SK-N-SH (cell line): ENCODE data around the gene KIF18B. TPM values are rescaled to one million over a fixed set of nuclear protein-coding genes. Genes with fewer than 3 reads are reported as not detected.
A peak's percentile ranks its signal among the peaks of the same experiment; 100 is the strongest.

ENCODE experiments used
- CTCF ChIA-PET: fragments of 300-600, 350-600 bp; formaldehyde crosslinking; extraction: SDS; loops from one replicate; lab custom pipeline; 2021; lab: Yijun Ruan, JAX
- POLR2A ChIA-PET: fragments of 350-600 bp; sonication (Branson Sonifier 250); formaldehyde crosslinking; extraction: SDS; loops from one replicate; lab custom pipeline; 2020; ENCODE audit warnings: antibody characterized with exemption, inconsistent platforms; lab: Yijun Ruan, JAX
- DNase-seq: peaks from one replicate; pipeline ENCODE4 v3.0.0; 2012
- H2AFZ ChIP-seq: fragments of 200-600 bp; sonication (generic); 2 replicates; pipeline ENCODE4 v1.8.1; 2016; ENCODE audit warnings: antibody characterized with exemption, mild to moderate bottlenecking, low read depth
- H3F3A ChIP-seq: fragments of 200-600 bp; sonication (generic); replicated peaks from 2 replicates; pipeline ENCODE3; 2016; ENCODE audit warnings: antibody characterized with exemption, mild to moderate bottlenecking; ENCODE audit not compliant: insufficient read depth
- H3K27ac ChIP-seq, 2 experiments: fragments of 200-500 bp in 1 of 2; fragments of 200-600 bp in 1 of 2; sonication (Bioruptor generic) in 1 of 2; sonication (generic), shearing (Covaris generic) in 1 of 2; 2 replicates each; pipeline versions ENCODE4 v1.5.1 to v1.6.1; 2014 to 2016; ENCODE audit warnings: low read depth in 2 of 2, inconsistent platforms in 1 of 2, low read length in 1 of 2, mild to moderate bottlenecking in 1 of 2, mixed read lengths in 1 of 2
- H3K27me3 ChIP-seq: fragments of 200-600 bp; sonication (generic), shearing (Covaris generic); 2 replicates; pipeline ENCODE4 v1.6.1; 2016; ENCODE audit warnings: mixed run types; ENCODE audit not compliant: insufficient read depth
- H3K36me3 ChIP-seq, 2 experiments: fragments of 200-500 bp in 1 of 2; fragments of 200-600 bp in 1 of 2; sonication (Bioruptor generic) in 1 of 2; sonication (generic) in 1 of 2; replicated peaks in 1 of 2; 2 replicates each; pipeline versions ENCODE3 to v1.5.1; 2014 to 2016; ENCODE audit warnings: low read length in 1 of 2, mild to moderate bottlenecking in 1 of 2; ENCODE audit not compliant: insufficient read depth in 2 of 2, control insufficient read depth in 1 of 2
- H3K4me1 ChIP-seq, 2 experiments: fragments of 200-500 bp in 1 of 2; fragments of 200-600 bp in 1 of 2; sonication (Bioruptor generic) in 1 of 2; sonication (generic), shearing (Covaris generic) in 1 of 2; 2 replicates each; pipeline versions ENCODE4 v1.5.1 to v1.6.1; 2014 to 2016; ENCODE audit warnings: low read depth in 1 of 2, low read length in 1 of 2, mixed run types in 1 of 2; ENCODE audit not compliant: insufficient read depth in 2 of 2, control insufficient read depth in 1 of 2
- H3K4me2 ChIP-seq: fragments of 200-600 bp; sonication (generic), shearing (Covaris generic); 2 replicates; pipeline ENCODE4 v1.6.1; 2017; ENCODE audit warnings: mixed run types
- H3K4me3 ChIP-seq, 2 experiments: fragments of 200-500 bp in 1 of 2; fragments of 200-600 bp in 1 of 2; sonication (Bioruptor generic) in 1 of 2; sonication (generic), shearing (Covaris generic) in 1 of 2; 2 replicates each; pipeline versions ENCODE4 v1.5.1 to v1.8.1; 2014 to 2016; ENCODE audit warnings: low read depth in 2 of 2, inconsistent platforms in 1 of 2, low read length in 1 of 2, mild to moderate bottlenecking in 1 of 2, mixed read lengths in 1 of 2, moderate library complexity in 1 of 2
- H3K79me2 ChIP-seq: fragments of 200-600 bp; sonication (generic); 2 replicates; pipeline ENCODE4 v1.8.1; 2017; ENCODE audit warnings: mild to moderate bottlenecking; ENCODE audit not compliant: insufficient read depth
- H3K9ac ChIP-seq: fragments of 200-600 bp; sonication (generic); 2 replicates; pipeline ENCODE4 v1.6.1; 2017; ENCODE audit warnings: mixed run types
- H3K9me2 ChIP-seq: fragments of 200-600 bp; sonication (generic); 2 replicates; pipeline ENCODE4 v1.6.1; 2017; ENCODE audit warnings: mixed run types
- H3K9me3 ChIP-seq: fragments of 200-600 bp; sonication (generic); 2 replicates; pipeline ENCODE4 v1.6.1; 2017; ENCODE audit warnings: mixed run types, mild to moderate bottlenecking, moderate library complexity
- H4K20me1 ChIP-seq: fragments of 200-600 bp; sonication (generic); 2 replicates; pipeline ENCODE4 v1.6.1; 2017; ENCODE audit warnings: mild to moderate bottlenecking, mixed run types; ENCODE audit not compliant: insufficient read depth
- CTCF ChIP-seq: fragments of 200-600 bp; sonication (generic); IDR thresholded peaks from 2 replicates; pipeline ENCODE4 v1.6.1; 2017; ENCODE audit warnings: antibody characterized with exemption, mild to moderate bottlenecking, moderate library complexity
- ELF1 ChIP-seq: IDR thresholded peaks from 2 replicates; pipeline ENCODE4 v1.4.0; 2012
- EZH2phosphoT487 ChIP-seq: fragments of 200-600 bp; sonication (generic); IDR thresholded peaks from 2 replicates; pipeline ENCODE4 v1.6.1; 2017; ENCODE audit warnings: low read depth, mixed run types, mild to moderate bottlenecking, antibody characterized with exemption, moderate library complexity, borderline replicate concordance
- FOSL2 ChIP-seq: IDR thresholded peaks from 2 replicates; pipeline ENCODE4 v1.4.0; 2012; ENCODE audit warnings: low read depth, mild to moderate bottlenecking, moderate library complexity, borderline replicate concordance
- FOXJ3 ChIP-seq: sonication (generic); formaldehyde crosslinking; IDR thresholded peaks from 2 replicates; pipeline ENCODE4 v1.5.1; 2020; ENCODE audit warnings: mild to moderate bottlenecking, missing genetic modification reagents
- FOXM1 ChIP-seq: IDR thresholded peaks from 2 replicates; pipeline ENCODE4 v1.4.0; 2012; ENCODE audit warnings: low read depth, mild to moderate bottlenecking
- GATA2 ChIP-seq: sonication (generic); formaldehyde crosslinking; IDR thresholded peaks from 2 replicates; pipeline ENCODE4 v1.5.0; 2020; ENCODE audit warnings: mild to moderate bottlenecking, missing genetic modification reagents
- IRF3 ChIP-seq: fragments of 150-350 bp; IDR thresholded peaks from 2 replicates; pipeline ENCODE4 v1.6.1; 2016; ENCODE audit warnings: mild to moderate bottlenecking, low read depth, low read length
- JUND ChIP-seq: IDR thresholded peaks from 2 replicates; pipeline ENCODE4 v1.4.0; 2012
- MEF2A ChIP-seq: IDR thresholded peaks from 2 replicates; pipeline ENCODE4 v1.4.0; 2012; ENCODE audit warnings: low read depth, borderline replicate concordance
- MXI1 ChIP-seq: IDR thresholded peaks from 2 replicates; pipeline ENCODE4 v1.6.1; 2012; ENCODE audit warnings: mild to moderate bottlenecking, low read depth, low read length, improper control_type of control experiment
- NFIC ChIP-seq: IDR thresholded peaks from 2 replicates; pipeline ENCODE4 v1.4.0; 2012; ENCODE audit warnings: borderline replicate concordance
- NRF1 ChIP-seq: IDR thresholded peaks from 2 replicates; pipeline ENCODE4 v1.6.1; 2012; ENCODE audit warnings: low read depth, mild to moderate bottlenecking, low read length
- RCOR1 ChIP-seq: fragments of 150-350 bp; IDR thresholded peaks from 2 replicates; pipeline ENCODE4 v1.6.1; 2017; ENCODE audit warnings: antibody characterized with exemption, low read length
- REST ChIP-seq: IDR thresholded peaks from 2 replicates; pipeline ENCODE4 v1.6.1; 2012; ENCODE audit warnings: mild to moderate bottlenecking, low read depth, low read length, moderate library complexity
- SIN3A ChIP-seq: IDR thresholded peaks from 2 replicates; pipeline ENCODE4 v1.6.1; 2012; ENCODE audit warnings: low read depth, mild to moderate bottlenecking, low read length, moderate library complexity, borderline replicate concordance
- YY1 ChIP-seq: IDR thresholded peaks from 2 replicates; pipeline ENCODE4 v1.4.0; 2012; ENCODE audit warnings: low read depth, mild to moderate bottlenecking
- WGBS: methylation state at CpG from one replicate; pipeline ENCODE4 v1.1.6; 2017; ENCODE audit warnings: low lambda C conversion rate; 5-methylcytosine and 5-hydroxymethylcytosine counted together
- polyA plus RNA-seq, 3 experiments: library from polyadenylated mRNA; depleted of rRNA; stranded (reverse); fragments of >200 nt; gene quantifications; 2 replicates each; pipeline ENCODE4 v1.2.3, GENCODE V29; 2012

KIF18B gene
- polyA plus RNA-seq, 1 of the 3 experiments (the other 2 are of a cell fraction), result 14.7 TPM

- peaks cover 7% of the 10 kb centered on the region for H3F3A ChIP-seq
- peak; percentile 65 for DNase-seq
- ChIA-PET POLR2A (interaction anchor here (0.7 to 1.4 kb wide), 3 partner anchors 10 to 31 kb away, joined by 3 to 4 read pairs (median 3); no protein-coding TSS in a partner anchor), CTCF (interaction anchor here (0.9 to 17.2 kb wide), 7 partner anchors 10 to 205 kb away, joined by 3 to 433 read pairs (median 6); partner anchors contain the start of gene ACBD4)
- H3K4me1 ChIP-seq, result peaks cover 0 to 21% of the 10 kb centered on the region in 2 experiments; a peak in 1 of 4 replicates
- no peaks in the 10 kb centered on the region for H3K27me3 ChIP-seq
- H3K9me3 ChIP-seq, result no peaks in the 10 kb centered on the region
- no peak overlapping the region for H3K4me3 ChIP-seq
- 76% methylated on average over 6 of the region's 6 CpGs for WGBS
- H3K27ac ChIP-seq, result peak overlapping the region in 1 of 2 experiments; percentile 81; a peak in 2 of 4 replicates
- no peaks in the 10 kb centered on the region for H3K9me2 ChIP-seq
- H3K9ac ChIP-seq, result no peak overlapping the region
- H3K79me2 ChIP-seq, result peaks cover 3% of the 10 kb centered on the region; the same call in 1 of the 2 replicates
- TF ChIP-seq SIN3A (no peak), GATA2 (CRISPR knock-in tag) (peak; percentile 63), IRF3 (no peak), REST (no peak), FOXJ3 (0 out of 2 replicates have a peak, but pooled peaks have one; percentile 18)
- TF ChIP-seq, all 33 proteins: peak for 2
- peaks cover 7 to 54% of the 10 kb centered on the region in 2 experiments for H3K36me3 ChIP-seq
- no peaks in the 10 kb centered on the region for H4K20me1 ChIP-seq
- no peak overlapping the region for H3K4me2 ChIP-seq
- no peak overlapping the region for H2AFZ ChIP-seq
Measured at GRCh38 chr17:44930667-44931066, 16.9 kb downstream of the KIF18B start.

GRCh38 chr17:44928950-44929720 lies 18.4 kb downstream of the KIF18B start:
- CTCF ChIA-PET, result interaction anchor here (0.9 to 17.2 kb wide), 4 partner anchors 9 to 206 kb away, joined by 3 to 433 read pairs (median 16); no protein-coding TSS in a partner anchor
- POLR2A ChIA-PET, result interaction anchor here (1.0 kb wide), 1 partner anchor 8 kb away, joined by 3 read pairs; no protein-coding TSS in a partner anchor
- peaks cover 7 to 48% of the 10 kb centered on the region in 2 experiments for H3K36me3 ChIP-seq
- TF ChIP-seq NFIC (no peak), NRF1 (no peak), ELF1 (no peak), MEF2A (no peak), MXI1 (no peak), GATA2 (CRISPR knock-in tag) (no peak), FOSL2 (no peak), YY1 (no peak), RCOR1 (no peak), FOXM1 (no peak), CTCF (no peak), JUND (no peak), EZH2phosphoT487 (no peak)

More at GRCh38 chr17:44928950-44929720, 18.4 kb downstream of the KIF18B start:
- no peak overlapping the region for H2AFZ ChIP-seq
- no peaks in the 10 kb centered on the region for H3K27me3 ChIP-seq
- no peaks in the 10 kb centered on the region for H3K9me2 ChIP-seq
- no peak overlapping the region for H3K4me2 ChIP-seq
- no peaks in the 10 kb centered on the region for H4K20me1 ChIP-seq
- H3K79me2 ChIP-seq, result no peaks in the 10 kb centered on the region; the same call in 1 of the 2 replicates
- H3K27ac ChIP-seq, result no peak overlapping the region; a peak in 1 of 4 replicates
- H3K4me3 ChIP-seq, result no peak overlapping the region
- H3K4me1 ChIP-seq, result peaks cover 0 to 23% of the 10 kb centered on the region in 2 experiments; a peak in 1 of 4 replicates
- H3K9me3 ChIP-seq, result no peaks in the 10 kb centered on the region
- 73% methylated on average over 3 of the region's 7 CpGs for whole genome bisulfite sequencing
- H3K9ac ChIP-seq, result no peak overlapping the region
- DNase-seq, result no peak
- peaks cover 10% of the 10 kb centered on the region for H3F3A ChIP-seq
